Smooth muscle cell (in vitro differentiated cells): ENCODE data around the gene DCP2. TPM values are rescaled to one million over a fixed set of nuclear protein-coding genes. Genes with fewer than 3 reads are reported as not detected.
A peak's percentile ranks its signal among the peaks of the same experiment; 100 is the strongest.

Experiments used
- DNase-seq: peaks from one replicate; lab custom pipeline; 2025; ENCODE audit not compliant: unreplicated experiment; lab: John Stamatoyannopoulos, UW
- H2AFZ ChIP-seq: fragments of 200-600 bp; sonication (generic); 2 replicates; pipeline ENCODE4 v1.6.0; 2016; ENCODE audit warnings: antibody characterized with exemption, low read depth, mild to moderate bottlenecking
- H3F3A ChIP-seq: fragments of 200-600 bp; sonication (generic); 2 replicates; pipeline ENCODE4 v1.6.0; 2017; ENCODE audit warnings: antibody characterized with exemption, low read depth
- H3K27ac ChIP-seq: fragments of 200-600 bp; sonication (generic); 2 replicates; pipeline ENCODE4 v1.5.1; 2016; ENCODE audit warnings: low read depth, mild to moderate bottlenecking
- H3K27me3 ChIP-seq: fragments of 200-600 bp; sonication (generic); 2 replicates; pipeline ENCODE4 v1.6.1; 2016; ENCODE audit warnings: low read depth, mild to moderate bottlenecking
- H3K36me3 ChIP-seq: fragments of 200-600 bp; sonication (generic); 2 replicates; pipeline ENCODE4 v1.5.1; 2016; ENCODE audit warnings: low read depth
- H3K4me1 ChIP-seq: fragments of 200-600 bp; sonication (generic); 2 replicates; pipeline ENCODE4 v1.5.1; 2016; ENCODE audit warnings: low read depth
- H3K4me2 ChIP-seq: fragments of 200-600 bp; sonication (generic); 2 replicates; pipeline ENCODE4 v1.6.0; 2016; ENCODE audit warnings: mild to moderate bottlenecking
- H3K4me3 ChIP-seq: fragments of 200-600 bp; sonication (generic); 2 replicates; pipeline ENCODE4 v1.5.1; 2016; ENCODE audit warnings: mild to moderate bottlenecking
- H3K79me2 ChIP-seq: fragments of 200-600 bp; sonication (generic); 2 replicates; pipeline ENCODE4 v1.6.0; 2016; ENCODE audit warnings: low read depth, mild to moderate bottlenecking
- H3K9ac ChIP-seq: fragments of 200-600 bp; sonication (generic); 2 replicates; pipeline ENCODE4 v1.6.0; 2016; ENCODE audit warnings: low read depth
- H3K9me3 ChIP-seq: fragments of 200-600 bp; sonication (generic); replicated peaks from 2 replicates; pipeline ENCODE4 v1.5.1; 2016; ENCODE audit warnings: low read depth
- H4K20me1 ChIP-seq: fragments of 200-600 bp; sonication (generic); 2 replicates; pipeline ENCODE4 v1.6.0; 2016; ENCODE audit warnings: low read depth
- WGBS: methylation state at CpG from one replicate; pipeline ENCODE4 v1.1.7; 2016; ENCODE audit warnings: low lambda C conversion rate; 5-methylcytosine and 5-hydroxymethylcytosine counted together
- polyA plus RNA-seq: library from polyadenylated mRNA; unstranded; fragments of >200 nt; fragmentation: Nextera tagmentation; extraction: Ambion mirVana; gene quantifications from 2 replicates; pipeline ENCODE4 v1.2.1, GENCODE V29; 2016
- total RNA-seq: library from RNA; depleted of rRNA; stranded (reverse); fragments of >200 nt; gene quantifications from 2 replicates; pipeline ENCODE4 v1.2.3, GENCODE V29; 2014
- TF ChIP-seq, protein P1 (sequence below): fragments of 200-600 bp; sonication (generic); IDR thresholded peaks from 2 replicates; pipeline ENCODE4 v1.5.1; 2017; ENCODE audit warnings: borderline replicate concordance, mild to moderate bottlenecking, antibody characterized with exemption; ENCODE audit not compliant: insufficient read depth, poor library complexity, severe bottlenecking

The DCP2 gene
- total and polyA plus RNA-seq, 2 experiments from 2014 or later = 11.6 to 35.3 TPM

DNA sequence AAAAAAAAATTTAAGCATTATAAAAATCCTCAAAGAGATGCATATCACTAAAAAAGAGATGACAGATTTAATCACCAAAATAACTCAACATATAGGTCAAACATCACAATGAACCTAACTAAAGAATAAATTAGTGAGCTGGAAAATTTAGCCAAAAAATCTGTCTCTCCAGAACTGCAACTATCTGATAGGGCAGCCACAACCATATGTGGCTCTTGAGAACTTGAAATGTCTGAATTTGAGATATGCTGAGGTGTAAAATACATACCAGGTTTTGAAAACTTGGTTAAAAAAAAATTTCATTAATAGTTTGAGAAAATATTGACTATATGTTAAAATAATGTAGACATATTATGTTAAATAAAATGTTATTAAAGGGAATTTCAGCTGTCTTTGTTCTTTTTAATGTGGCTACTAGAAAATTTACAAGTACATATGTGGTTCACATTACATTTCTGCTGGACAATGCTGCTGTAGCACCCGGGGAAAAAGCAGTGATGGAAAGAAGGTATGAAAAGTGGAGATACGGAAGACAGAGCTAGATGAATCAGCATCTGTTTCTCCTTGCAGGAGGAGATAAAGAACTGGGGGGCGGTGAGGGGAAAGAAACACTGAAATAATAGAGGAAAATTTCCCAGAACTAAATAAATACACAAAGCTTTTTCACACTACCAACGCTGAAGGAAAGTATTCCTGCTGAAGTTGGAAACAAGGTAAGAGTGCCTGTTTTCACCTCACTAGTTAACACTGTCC is 66.1 kb downstream of the DCP2 start:
- H3F3A ChIP-seq = peaks cover 6% of the 10 kb centered on the region
- H3K4me2 ChIP-seq = peak overlapping the region; percentile 31
- peaks cover 5% of the 10 kb centered on the region for H3K4me1 ChIP-seq
- TF ChIP-seq, protein P1, sequence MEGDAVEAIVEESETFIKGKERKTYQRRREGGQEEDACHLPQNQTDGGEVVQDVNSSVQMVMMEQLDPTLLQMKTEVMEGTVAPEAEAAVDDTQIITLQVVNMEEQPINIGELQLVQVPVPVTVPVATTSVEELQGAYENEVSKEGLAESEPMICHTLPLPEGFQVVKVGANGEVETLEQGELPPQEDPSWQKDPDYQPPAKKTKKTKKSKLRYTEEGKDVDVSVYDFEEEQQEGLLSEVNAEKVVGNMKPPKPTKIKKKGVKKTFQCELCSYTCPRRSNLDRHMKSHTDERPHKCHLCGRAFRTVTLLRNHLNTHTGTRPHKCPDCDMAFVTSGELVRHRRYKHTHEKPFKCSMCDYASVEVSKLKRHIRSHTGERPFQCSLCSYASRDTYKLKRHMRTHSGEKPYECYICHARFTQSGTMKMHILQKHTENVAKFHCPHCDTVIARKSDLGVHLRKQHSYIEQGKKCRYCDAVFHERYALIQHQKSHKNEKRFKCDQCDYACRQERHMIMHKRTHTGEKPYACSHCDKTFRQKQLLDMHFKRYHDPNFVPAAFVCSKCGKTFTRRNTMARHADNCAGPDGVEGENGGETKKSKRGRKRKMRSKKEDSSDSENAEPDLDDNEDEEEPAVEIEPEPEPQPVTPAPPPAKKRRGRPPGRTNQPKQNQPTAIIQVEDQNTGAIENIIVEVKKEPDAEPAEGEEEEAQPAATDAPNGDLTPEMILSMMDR = no peak
- H3K27me3 ChIP-seq = no peaks in the 10 kb centered on the region
- no peak for DNase-seq
- H3K9ac ChIP-seq = no peak overlapping the region
- no peak overlapping the region for H3K4me3 ChIP-seq
- WGBS = 46% methylated on average over 4 of the region's 4 CpGs
- H3K9me3 ChIP-seq = no peaks in the 10 kb centered on the region
- peak overlapping the region; percentile 51 for H3K27ac ChIP-seq
- no peaks in the 10 kb centered on the region for H3K36me3 ChIP-seq
- H2AFZ ChIP-seq = no peak overlapping the region
- H3K79me2 ChIP-seq = no peaks in the 10 kb centered on the region
- no peaks in the 10 kb centered on the region for H4K20me1 ChIP-seq

GRCh38 chr5:113043491-113043931 is 66.9 kb downstream of the DCP2 start:
- H3K9ac ChIP-seq = no peak overlapping the region
- no peak overlapping the region for H3K4me2 ChIP-seq
- peaks cover 5% of the 10 kb centered on the region for H3K4me1 ChIP-seq
- DNase-seq = no peak
- 81% methylated on average over 16 of the region's 16 CpGs for WGBS
- TF ChIP-seq, protein P1 = peak; percentile 17
- H3K27ac ChIP-seq = peak overlapping the region; percentile 51
- no peaks in the 10 kb centered on the region for H3K36me3 ChIP-seq
- H4K20me1 ChIP-seq = no peaks in the 10 kb centered on the region
- H3K4me3 ChIP-seq = no peak overlapping the region
- no peaks in the 10 kb centered on the region for H3K9me3 ChIP-seq
- no peaks in the 10 kb centered on the region for H3K79me2 ChIP-seq
- H3F3A ChIP-seq = peaks cover 6% of the 10 kb centered on the region
- no peak overlapping the region for H2AFZ ChIP-seq
- H3K27me3 ChIP-seq = no peaks in the 10 kb centered on the region

DNA sequence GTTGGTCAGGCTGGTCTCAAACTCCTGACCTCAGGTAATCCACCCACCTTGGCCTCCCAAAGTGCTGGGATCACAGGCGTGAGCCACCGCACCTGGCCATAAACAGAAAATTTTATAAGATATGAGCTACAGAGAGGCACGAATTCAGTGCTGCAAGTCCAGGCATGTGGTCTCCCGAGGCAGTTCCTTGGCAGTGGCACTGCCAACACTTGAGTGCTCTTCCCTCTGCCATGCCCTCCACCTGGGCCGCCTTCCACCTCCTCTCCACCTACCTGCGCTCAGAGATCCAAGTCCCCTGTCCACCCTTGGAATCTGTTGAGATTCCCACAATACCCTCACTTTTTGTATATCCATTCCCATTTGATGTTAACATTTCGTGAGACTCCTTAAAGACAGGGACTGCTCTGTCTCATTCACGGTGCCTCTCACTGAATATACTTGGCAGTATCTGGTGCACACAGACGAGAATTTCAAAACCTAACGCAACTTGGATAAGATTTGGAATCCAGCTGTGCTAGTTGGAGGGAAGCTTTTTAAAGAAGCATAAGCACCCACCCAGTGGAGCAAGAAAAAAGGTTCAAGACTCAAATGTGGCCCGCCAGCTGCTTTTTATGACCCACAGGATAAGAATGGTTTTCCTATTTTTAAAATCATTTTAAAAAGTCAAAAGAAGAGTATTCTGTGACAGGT is 68.3 kb downstream of the DCP2 start:
- peaks cover 5% of the 10 kb centered on the region for H3K4me1 ChIP-seq
- no peak for DNase-seq
- no peaks in the 10 kb centered on the region for H3K79me2 ChIP-seq
- TF ChIP-seq, protein P1 = no peak
- no peak overlapping the region for H3K4me2 ChIP-seq
- peaks cover 6% of the 10 kb centered on the region for H3F3A ChIP-seq
- no peaks in the 10 kb centered on the region for H3K36me3 ChIP-seq
- no peak overlapping the region for H3K4me3 ChIP-seq
- no peak overlapping the region for H2AFZ ChIP-seq
- WGBS = 91% methylated on average over 11 of the region's 11 CpGs
- H4K20me1 ChIP-seq = no peaks in the 10 kb centered on the region
- H3K9ac ChIP-seq = no peak overlapping the region
- H3K27me3 ChIP-seq = no peaks in the 10 kb centered on the region
- H3K9me3 ChIP-seq = no peaks in the 10 kb centered on the region
- H3K27ac ChIP-seq = no peak overlapping the region
